K562 (cell line): ENCODE measurements around the gene ZBTB7A.

Experiments
- EGR1 ChIP-seq: fragments of 450-650 bp; conservative IDR thresholded peaks from 2 replicates; pipeline ENCODE4 v1.6.1; 2017; ENCODE audit warnings: mild to moderate bottlenecking
- EP300 ChIP-seq: IDR thresholded peaks from 2 replicates; pipeline ENCODE4 v1.6.1; 2012; ENCODE audit warnings: low read length, improper control_type of control experiment
- JUND ChIP-seq, 2 experiments: IDR thresholded peaks; 2 replicates in 1 of 2; 3 replicates in 1 of 2; pipeline ENCODE4 v1.6.1; 2011; ENCODE audit warnings: borderline replicate concordance in 2 of 2, low read depth in 2 of 2, low read length in 2 of 2, improper control_type of control experiment in 1 of 2, missing biosample characterization in 1 of 2, missing genetic modification characterization in 1 of 2, missing genetic modification reagents in 1 of 2
- MAFF ChIP-seq: IDR thresholded peaks from 2 replicates; pipeline ENCODE4 v1.6.1; 2012; ENCODE audit warnings: low read length, improper control_type of control experiment
- NFE2 ChIP-seq: IDR thresholded peaks from 2 replicates; pipeline ENCODE4 v1.6.1; 2014; ENCODE audit warnings: antibody characterized with exemption, low read depth
- POLR2AphosphoS5 ChIP-seq: IDR thresholded peaks from 2 replicates; pipeline ENCODE4 v1.6.1; 2011; ENCODE audit warnings: mild to moderate bottlenecking, low read depth, low read length, moderate library complexity; ENCODE audit not compliant: control insufficient read depth, insufficient read depth
- PTTG1 ChIP-seq: fragments of 450-650 bp; IDR thresholded peaks from 2 replicates; pipeline ENCODE4 v1.6.1; 2016; ENCODE audit warnings: low read depth, mild to moderate bottlenecking, missing genetic modification characterization, missing compliant biosample characterization
- REST ChIP-seq, 2 experiments: fragments of 450-650 bp; formaldehyde crosslinking in 1 of 2; IDR thresholded peaks; 2 replicates each; pipeline versions ENCODE4 v1.4.0 to v1.6.1; 2014 to 2020; ENCODE audit warnings: mild to moderate bottlenecking in 2 of 2, borderline replicate concordance in 1 of 2, low read depth in 1 of 2
- RFX5 ChIP-seq: IDR thresholded peaks from 2 replicates; pipeline ENCODE4 v1.6.1; 2011; ENCODE audit warnings: low read depth, mild to moderate bottlenecking, improper control_type of control experiment, low read length
- TAF15 ChIP-seq: fragments of 200-400 bp; formaldehyde crosslinking; IDR thresholded peaks from 2 replicates; pipeline ENCODE4 v1.6.1; 2017; ENCODE audit warnings: mild to moderate bottlenecking, low read depth, low read length, moderate library complexity
- TRIM24 ChIP-seq, 2 experiments: fragments of 450-650 bp; IDR thresholded peaks; 2 replicates each; pipeline ENCODE4 v1.6.1; 2016
- TF ChIP-seq, protein P1 (sequence below): sonication (generic); formaldehyde crosslinking; IDR thresholded peaks from 2 replicates; pipeline ENCODE4 v1.9.0; 2022; ENCODE audit warnings: mild to moderate bottlenecking, missing genetic modification reagents

GRCh38 chr19:4077007-4077374 lies 10.3 kb upstream of the ZBTB7A start:
- TF ChIP-seq POLR2AphosphoS5 (no peak), EGR1 (no peak), MAFF (no peak), REST (IDR thresholded peaks at IDR 0.05; ENCODE audit: borderline replicate concordance) (no peak), REST (CRISPR knock-in tag; IDR thresholded peaks at IDR 0.05; ENCODE audit: low read depth) (no peak), TAF15 (no peak), RFX5 (no peak), NFE2 (no peak), PTTG1 (tag) (no peak), EP300 (no peak), TRIM24 (IDR thresholded peaks at IDR 0.05) (no peak), JUND (IDR thresholded peaks at IDR 0.05; ENCODE audit: borderline replicate concordance, low read depth, low read length) (no peak), JUND (tag; IDR thresholded peaks at IDR 0.05; ENCODE audit: borderline replicate concordance, low read depth, low read length) (no peak)
- TF ChIP-seq, protein P1, sequence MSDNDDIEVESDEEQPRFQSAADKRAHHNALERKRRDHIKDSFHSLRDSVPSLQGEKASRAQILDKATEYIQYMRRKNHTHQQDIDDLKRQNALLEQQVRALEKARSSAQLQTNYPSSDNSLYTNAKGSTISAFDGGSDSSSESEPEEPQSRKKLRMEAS (CRISPR knock-in tag), result no peak
